HepG2 (cell line): Measurements from ENCODE around the gene CCDC88B. TPM values are rescaled to one million over a fixed set of nuclear protein-coding genes. Genes with fewer than 3 reads are reported as not detected.

ENCODE experiments used
- GLI4 ChIP-seq: sonication (generic); formaldehyde crosslinking; IDR thresholded peaks from 2 replicates; pipeline ENCODE4 v1.5.1; 2020; ENCODE audit warnings: missing genetic modification reagents, mild to moderate bottlenecking, moderate library complexity, borderline replicate concordance
- GTF3A ChIP-seq: sonication (generic); formaldehyde crosslinking; conservative IDR thresholded peaks from 2 replicates; pipeline ENCODE4 v1.4.0; 2020; ENCODE audit warnings: mild to moderate bottlenecking, missing genetic modification reagents
- HNF4G ChIP-seq, 2 experiments: sonication (generic) in 1 of 2; formaldehyde crosslinking in 1 of 2; IDR thresholded peaks; 2 replicates each; pipeline versions ENCODE4 v1.4.0 to v1.6.1; 2011 to 2020; ENCODE audit warnings: borderline replicate concordance in 2 of 2, low read depth in 2 of 2, mild to moderate bottlenecking in 2 of 2, low read length in 1 of 2, missing genetic modification reagents in 1 of 2, moderate library complexity in 1 of 2
- MEF2D ChIP-seq: sonication (generic); formaldehyde crosslinking; IDR thresholded peaks from 2 replicates; pipeline ENCODE4 v1.5.1; 2020; ENCODE audit warnings: mild to moderate bottlenecking, missing genetic modification reagents
- MXD1 ChIP-seq: sonication (generic); formaldehyde crosslinking; IDR thresholded peaks from 2 replicates; pipeline ENCODE4 v1.4.0; 2020; ENCODE audit warnings: mild to moderate bottlenecking, missing genetic modification reagents
- PRDM4 ChIP-seq: sonication (generic); formaldehyde crosslinking; IDR thresholded peaks from 2 replicates; pipeline ENCODE4 v1.9.0; 2021; ENCODE audit warnings: missing genetic modification reagents, borderline replicate concordance
- REPIN1 ChIP-seq: sonication (generic); formaldehyde crosslinking; IDR thresholded peaks from 2 replicates; pipeline ENCODE4 v1.8.0; 2022; ENCODE audit warnings: missing genetic modification reagents, low read depth, mild to moderate bottlenecking, borderline replicate concordance
- SKI ChIP-seq: fragments of 450-650 bp; IDR thresholded peaks from one replicate; pipeline ENCODE4 v1.6.1; 2018; ENCODE audit warnings: mild to moderate bottlenecking; ENCODE audit not compliant: partially characterized antibody
- ZNF407 ChIP-seq: sonication (generic); formaldehyde crosslinking; IDR thresholded peaks from one replicate; pipeline ENCODE4 v1.5.1; 2020; ENCODE audit warnings: mild to moderate bottlenecking, missing genetic modification reagents; ENCODE audit errors: not compliant biosample characterization
- ZNF614 ChIP-seq: IDR thresholded peaks from 2 replicates; pipeline ENCODE4 v1.6.1; 2018; ENCODE audit warnings: missing biosample characterization, missing genetic modification reagents, inconsistent platforms, borderline replicate concordance
- ZNF766 ChIP-seq: sonication (generic); formaldehyde crosslinking; IDR thresholded peaks from 2 replicates; pipeline ENCODE4 v1.5.0; 2020; ENCODE audit warnings: missing genetic modification reagents, borderline replicate concordance
- polyA plus RNA-seq, 8 experiments: library from polyadenylated mRNA; depleted of rRNA in 3 of 8; stranded (reverse) in 7 of 8; unstranded in 1 of 8; fragments of >200 nt; fragmentation: Illumina TruSeq in 4 of 8; extraction: Trizol in 4 of 8; gene quantifications; 2 replicates each; pipeline versions ENCODE4 v1.2.1 to v1.2.3, GENCODE V29; 2011 to 2016; ENCODE audit warnings: low read depth in 4 of 8, missing spikeins in 1 of 8, mixed read lengths in 1 of 8; ENCODE audit not compliant: insufficient read depth in 1 of 8
- total RNA-seq, 5 experiments: library from RNA; depleted of rRNA; stranded (reverse); fragments of >200 nt; fragmentation: Illumina TruSeq; extraction: Trizol; gene quantifications; 2 replicates each; pipeline ENCODE4 v1.2.3, GENCODE V29; 2016; ENCODE audit warnings: low read depth in 1 of 5
- TF ChIP-seq, protein P1 (sequence below): sonication (generic); formaldehyde crosslinking; IDR thresholded peaks from 2 replicates; pipeline ENCODE4 v1.4.0; 2020; ENCODE audit warnings: mild to moderate bottlenecking, missing genetic modification reagents
- TF ChIP-seq, protein P2 (sequence below): sonication (generic); formaldehyde crosslinking; IDR thresholded peaks from 2 replicates; pipeline ENCODE4 v1.4.0; 2020; ENCODE audit warnings: missing genetic modification reagents

Gene CCDC88B
- total and polyA plus RNA-seq, 2 of the 13 experiments (the other 11 are each of a cell fraction or from before 2014, with no cell fraction given) = 3.6 to 4.8 TPM

DNA sequence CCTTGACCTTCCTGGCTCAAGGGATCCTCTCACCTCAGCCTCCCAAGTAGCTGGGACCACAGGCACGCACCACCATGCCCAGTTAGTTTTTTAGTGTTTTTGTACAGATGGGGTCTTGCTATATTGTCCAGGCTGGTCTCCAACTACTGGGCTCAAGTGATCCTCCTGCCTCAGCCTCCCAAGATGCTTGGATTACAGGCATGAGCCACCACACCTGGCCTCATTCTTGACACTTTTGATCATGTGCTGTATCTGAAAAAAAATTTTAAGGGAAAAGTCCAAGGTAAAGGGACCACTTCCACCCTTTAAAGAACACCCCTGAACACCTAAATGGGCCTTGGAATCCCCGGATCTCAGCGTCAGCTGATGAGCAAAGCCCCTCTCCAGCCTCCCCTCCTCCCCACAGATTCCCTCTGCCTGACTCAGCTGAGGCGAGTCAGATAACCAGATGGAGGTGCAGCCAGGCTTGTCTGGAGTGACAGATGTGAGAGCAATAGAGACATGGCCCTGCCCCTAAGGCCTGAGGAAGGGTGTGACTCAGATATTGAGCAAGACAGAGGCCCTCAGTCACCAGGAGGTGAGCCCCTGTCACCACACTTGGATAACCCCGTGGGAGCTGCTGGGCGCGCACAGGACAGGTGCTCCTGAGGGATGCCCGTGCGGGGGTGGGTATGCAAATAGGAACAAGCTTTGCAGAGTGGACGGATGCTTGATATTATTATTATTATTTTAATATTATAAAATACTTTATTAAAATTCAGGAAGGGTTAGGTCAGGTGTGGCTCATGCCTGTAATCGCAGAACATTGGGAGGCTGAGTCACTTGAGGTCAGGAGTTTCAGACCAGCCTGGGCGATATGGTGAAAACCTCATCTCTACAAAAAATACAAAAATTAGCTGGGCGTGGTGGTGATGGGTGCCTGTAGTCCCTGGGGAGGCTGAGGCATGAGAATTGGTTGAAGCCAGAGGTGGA lies 5.0 kb upstream of the CCDC88B start (continued):
- no peak for TF ChIP-seq MXD1 (CRISPR knock-in tag)
- TF ChIP-seq, protein P1, sequence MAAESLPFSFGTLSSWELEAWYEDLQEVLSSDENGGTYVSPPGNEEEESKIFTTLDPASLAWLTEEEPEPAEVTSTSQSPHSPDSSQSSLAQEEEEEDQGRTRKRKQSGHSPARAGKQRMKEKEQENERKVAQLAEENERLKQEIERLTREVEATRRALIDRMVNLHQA (CRISPR knock-in tag) = no peak
- TF ChIP-seq GTF3A (CRISPR knock-in tag) = no peak
- TF ChIP-seq ZNF766 (CRISPR knock-in tag) = no peak
- TF ChIP-seq, protein P2, sequence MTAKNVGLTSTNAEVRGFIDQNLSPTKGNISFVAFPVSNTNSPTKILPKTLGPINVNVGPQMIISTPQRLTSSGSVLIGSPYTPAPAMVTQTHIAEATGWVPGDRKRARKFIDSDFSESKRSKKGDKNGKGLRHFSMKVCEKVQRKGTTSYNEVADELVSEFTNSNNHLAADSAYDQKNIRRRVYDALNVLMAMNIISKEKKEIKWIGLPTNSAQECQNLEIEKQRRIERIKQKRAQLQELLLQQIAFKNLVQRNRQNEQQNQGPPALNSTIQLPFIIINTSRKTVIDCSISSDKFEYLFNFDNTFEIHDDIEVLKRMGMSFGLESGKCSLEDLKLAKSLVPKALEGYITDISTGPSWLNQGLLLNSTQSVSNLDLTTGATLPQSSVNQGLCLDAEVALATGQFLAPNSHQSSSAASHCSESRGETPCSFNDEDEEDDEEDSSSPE (CRISPR knock-in tag) = no peak
- no peak for TF ChIP-seq GLI4 (CRISPR knock-in tag)
- TF ChIP-seq HNF4G (IDR thresholded peaks at IDR 0.05; ENCODE audit: borderline replicate concordance, low read depth, low read length) = no peak
- TF ChIP-seq HNF4G (CRISPR knock-in tag; IDR thresholded peaks at IDR 0.05; ENCODE audit: borderline replicate concordance, low read depth) = no peak
- no peak for TF ChIP-seq ZNF614 (CRISPR knock-in tag)
- TF ChIP-seq REPIN1 = no peak
- TF ChIP-seq MEF2D (CRISPR knock-in tag) = no peak
- no peak for TF ChIP-seq ZNF407 (CRISPR knock-in tag)
- TF ChIP-seq PRDM4 = no peak
- TF ChIP-seq SKI = no peak
